A549 (cell line): Measurements from ENCODE around the gene CFAP126. TPM values are rescaled to one million over a fixed set of nuclear protein-coding genes. Genes with fewer than 3 reads are reported as not detected.
A peak's percentile ranks its signal among the peaks of the same experiment; 100 is the strongest.

Source experiments
- ATAC-seq, 2 experiments: fragments of 200-7000 bp in 1 of 2; fragments of >200 bp in 1 of 2; cut with Nextera tagmentation in 1 of 2; cut with Tn5 transposase in 1 of 2; 3 replicates each; pipeline versions ENCODE4 v1.8.0 to v1.9.1; 2018 to 2020; ENCODE audit warnings: mild to moderate bottlenecking in 1 of 2, moderate library complexity in 1 of 2
- CTCF ChIA-PET: fragments of 300-600 bp; sonication (Branson Sonifier 250); formaldehyde crosslinking; extraction: SDS; loops from one replicate; lab custom pipeline; 2021; ENCODE audit warnings: antibody characterized with exemption, inconsistent platforms; lab: Yijun Ruan, JAX
- POLR2A ChIA-PET: fragments of 350-600 bp; formaldehyde crosslinking; extraction: SDS; loops from one replicate; lab custom pipeline; 2021; ENCODE audit warnings: antibody characterized with exemption, inconsistent platforms; lab: Yijun Ruan, JAX
- DNase-seq, 2 experiments: peaks; one replicate each; pipeline versions ENCODE4 v3.0.0 to v3.0.0-alpha.2; 2011 to 2016; ENCODE audit warnings: low read depth in 1 of 2, low spot score in 1 of 2
- FAIRE-seq: peaks from 2 replicates; lab custom pipeline; 2011; peaks lifted over from hg19 to GRCh38; lab: Jason Lieb, UNC
- H3K27ac ChIP-seq, 2 experiments: fragments of >200 bp; sonication (Bioruptor Twin); formaldehyde crosslinking; 3 replicates each; pipeline ENCODE4 v1.5.1; 2016 to 2017
- H3K4me1 ChIP-seq: fragments of >200 bp; sonication (Bioruptor Twin); formaldehyde crosslinking; 3 replicates; pipeline ENCODE4 v1.6.1; 2016
- H3K4me2 ChIP-seq: fragments of >200 bp; sonication (Bioruptor Twin); formaldehyde crosslinking; 3 replicates; pipeline ENCODE4 v1.6.1; 2016
- H3K4me3 ChIP-seq: fragments of >200 bp; sonication (Bioruptor Twin); formaldehyde crosslinking; 3 replicates; pipeline ENCODE4 v1.5.1; 2016
- H3K9me3 ChIP-seq: fragments of >200 bp; sonication (Bioruptor Twin); formaldehyde crosslinking; 3 replicates; pipeline ENCODE4 v1.6.1; 2016
- BHLHE40 ChIP-seq: IDR thresholded peaks from 2 replicates; pipeline ENCODE4 v1.6.1; 2012; ENCODE audit warnings: low read depth, low read length, inconsistent platforms
- CEBPB ChIP-seq, 2 experiments: fragments of >200 bp in 1 of 2; sonication (Bioruptor Twin) in 1 of 2; formaldehyde crosslinking in 1 of 2; IDR thresholded peaks; 2 replicates each; pipeline ENCODE4 v1.6.1; 2012 to 2016
- ESRRA ChIP-seq: fragments of 150-350 bp; IDR thresholded peaks from 2 replicates; pipeline ENCODE4 v1.6.1; 2014; ENCODE audit warnings: mild to moderate bottlenecking, low read length, borderline replicate concordance
- FOSL2 ChIP-seq, 2 experiments: fragments of 450-650 bp in 1 of 2; fragments of >200 bp in 1 of 2; sonication (Bioruptor Twin) in 1 of 2; formaldehyde crosslinking; IDR thresholded peaks; 2 replicates each; pipeline versions ENCODE4 v1.5.0 to v1.6.1; 2016 to 2020; ENCODE audit warnings: mild to moderate bottlenecking in 1 of 2, moderate library complexity in 1 of 2
- HDAC2 ChIP-seq: fragments of 200-600 bp; sonication (generic); IDR thresholded peaks from 2 replicates; pipeline ENCODE4 v1.6.1; 2016
- JUNB ChIP-seq: fragments of >200 bp; sonication (Bioruptor Twin); formaldehyde crosslinking; IDR thresholded peaks from 2 replicates; pipeline ENCODE4 v1.6.1; 2016
- KDM5A ChIP-seq: fragments of 200-600 bp; sonication (generic); IDR thresholded peaks from 2 replicates; pipeline ENCODE4 v1.6.1; 2016; ENCODE audit warnings: antibody characterized with exemption, mild to moderate bottlenecking
- MAZ ChIP-seq: fragments of 150-350 bp; IDR thresholded peaks from 2 replicates; pipeline ENCODE4 v1.6.1; 2014; ENCODE audit warnings: antibody characterized with exemption, low read depth, low read length, borderline replicate concordance
- POLR2A ChIP-seq: IDR thresholded peaks from 2 replicates; pipeline ENCODE4 v1.6.1; 2012; ENCODE audit warnings: mild to moderate bottlenecking, low read length
- RAD21 ChIP-seq, 2 experiments: fragments of >200 bp in 1 of 2; sonication (Bioruptor Twin) in 1 of 2; formaldehyde crosslinking in 1 of 2; IDR thresholded peaks in 1 of 2; conservative IDR thresholded peaks in 1 of 2; 2 replicates in 1 of 2; 3 replicates in 1 of 2; pipeline ENCODE4 v1.6.1; 2012 to 2018; ENCODE audit warnings: inconsistent platforms in 1 of 2
- RARB ChIP-seq: fragments of 250-450 bp; sonication (Bioruptor Pico); IDR thresholded peaks from 2 replicates; pipeline ENCODE4 v1.8.0; 2021; ENCODE audit warnings: mild to moderate bottlenecking, moderate library complexity
- SMC3 ChIP-seq: fragments of >200 bp; sonication (Bioruptor Twin); formaldehyde crosslinking; IDR thresholded peaks from 3 replicates; pipeline ENCODE4 v1.6.1; 2018; ENCODE audit warnings: inconsistent platforms
- SREBF2 ChIP-seq: fragments of 450-650 bp; IDR thresholded peaks from 2 replicates; pipeline ENCODE4 v1.6.1; 2014; ENCODE audit warnings: mild to moderate bottlenecking, moderate library complexity
- TFCP2L1 ChIP-seq: fragments of 250-450 bp; sonication (Bioruptor Pico); IDR thresholded peaks from 2 replicates; pipeline ENCODE4 v1.5.0; 2021; ENCODE audit warnings: mild to moderate bottlenecking
- WGBS: methylation state at CpG from one replicate; pipeline ENCODE4 v1.1.6; 2017; ENCODE audit errors: missing lambda C conversion rate; 5-methylcytosine and 5-hydroxymethylcytosine counted together
- polyA plus RNA-seq, 4 experiments: library from polyadenylated mRNA; depleted of rRNA in 3 of 4; stranded (reverse); fragments of >200 nt; fragmentation: RNase III in 1 of 4; extraction: RNeasy Plus Mini Kit Qiagen cat#74134 plus additional on column Dnase treatment in 1 of 4; gene quantifications; 2 replicates in 3 of 4; 3 replicates in 1 of 4; pipeline ENCODE4 v1.2.3, GENCODE V29; 2011 to 2017
- TF ChIP-seq, protein P1 (sequence below): fragments of >200 bp; sonication (Bioruptor Twin); formaldehyde crosslinking; IDR thresholded peaks from 2 replicates; pipeline ENCODE4 v1.6.1; 2016
- TF ChIP-seq, protein P2 (sequence below): fragments of >200 bp; sonication (Bioruptor Twin); formaldehyde crosslinking; IDR thresholded peaks from 3 replicates; pipeline ENCODE4 v1.5.1; 2016
- TF ChIP-seq, protein P3 (sequence below): IDR thresholded peaks from 2 replicates; pipeline ENCODE4 v1.6.1; 2012; ENCODE audit warnings: low read depth, borderline replicate concordance
- TF ChIP-seq, protein P4 (sequence below): fragments of 250-450 bp; sonication (Bioruptor Pico); IDR thresholded peaks from 2 replicates; pipeline ENCODE4 v1.5.0; 2020; ENCODE audit warnings: low read depth, mild to moderate bottlenecking, moderate library complexity
- TF ChIP-seq, protein P5 (sequence below): fragments of 450-650 bp; IDR thresholded peaks from 2 replicates; pipeline ENCODE4 v1.6.1; 2014; ENCODE audit warnings: antibody characterized with exemption
- TF ChIP-seq, protein P6 (sequence below): IDR thresholded peaks from 2 replicates; pipeline ENCODE4 v1.6.1; 2012

CFAP126 gene
- polyA plus RNA-seq, 2 of the 4 experiments (the other 2 are of a cell fraction) = not detected

DNA sequence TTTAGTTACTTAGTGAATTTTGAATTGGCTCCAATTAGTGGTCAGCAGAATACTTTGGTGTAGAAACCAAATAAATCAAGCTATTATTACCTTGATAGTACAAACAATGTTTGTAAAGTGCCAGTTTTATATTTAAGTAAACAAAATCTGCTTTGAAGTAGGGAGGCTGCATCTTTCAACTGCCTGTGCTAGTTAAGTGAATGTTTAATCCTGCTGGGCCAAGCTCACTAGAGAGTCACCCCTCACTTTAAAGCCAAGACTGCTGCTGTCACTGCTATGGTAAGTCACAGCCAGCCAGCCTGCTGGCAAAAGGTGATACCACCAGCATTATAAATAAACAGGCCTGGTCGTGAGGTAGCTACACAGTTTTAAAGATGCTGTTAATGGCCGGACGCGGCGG lies 10.3 kb upstream of the CFAP126 start (continued):
- no peak for TF ChIP-seq MAZ
- TF ChIP-seq ESRRA = no peak
- TF ChIP-seq CEBPB (IDR thresholded peaks at IDR 0.05) = no peak
- TF ChIP-seq, protein P1, sequence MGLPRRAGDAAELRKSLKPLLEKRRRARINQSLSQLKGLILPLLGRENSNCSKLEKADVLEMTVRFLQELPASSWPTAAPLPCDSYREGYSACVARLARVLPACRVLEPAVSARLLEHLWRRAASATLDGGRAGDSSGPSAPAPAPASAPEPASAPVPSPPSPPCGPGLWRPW = no peak

DNA sequence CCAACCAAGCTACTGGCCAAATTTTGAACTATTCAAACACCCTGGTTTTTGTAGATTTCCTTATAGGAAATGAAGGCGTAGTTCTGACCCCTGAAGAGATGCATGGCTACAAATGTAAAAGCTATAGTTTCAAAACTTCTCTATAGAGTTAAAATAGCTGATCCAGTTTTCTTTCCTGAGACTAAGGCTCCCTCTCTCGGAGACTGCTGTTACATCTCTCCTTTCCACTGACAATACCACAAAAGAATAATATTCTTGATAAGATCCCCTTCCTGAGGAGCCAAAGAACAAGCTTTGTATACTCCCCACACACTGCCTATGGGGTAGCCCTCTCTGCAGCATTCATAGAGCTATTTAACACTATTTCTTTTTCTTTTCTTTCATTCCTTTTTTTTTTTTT lies 6.7 kb upstream of the CFAP126 start:
- peaks cover 9% of the 10 kb centered on the region; the same call in 2 of the 3 replicates for H3K4me1 ChIP-seq
- no peak overlapping the region for H3K27ac ChIP-seq
- ATAC-seq = peak; percentile 66 to 85; a peak in 5 of 6 replicates
- CTCF ChIA-PET = interaction anchor here (0.7 to 9.3 kb wide), 26 partner anchors 8 to 253 kb away, joined by 3 to 73 read pairs (median 4); partner anchors contain the start of genes APOA2, NDUFS2, NR1I3 and SDHC
- 48% methylated on average over 2 of the region's 2 CpGs for WGBS
- peak; percentile 23 to 29 for DNase-seq
- no peak overlapping the region for H3K4me2 ChIP-seq
- FAIRE-seq = no peak
- TF ChIP-seq, protein P2, sequence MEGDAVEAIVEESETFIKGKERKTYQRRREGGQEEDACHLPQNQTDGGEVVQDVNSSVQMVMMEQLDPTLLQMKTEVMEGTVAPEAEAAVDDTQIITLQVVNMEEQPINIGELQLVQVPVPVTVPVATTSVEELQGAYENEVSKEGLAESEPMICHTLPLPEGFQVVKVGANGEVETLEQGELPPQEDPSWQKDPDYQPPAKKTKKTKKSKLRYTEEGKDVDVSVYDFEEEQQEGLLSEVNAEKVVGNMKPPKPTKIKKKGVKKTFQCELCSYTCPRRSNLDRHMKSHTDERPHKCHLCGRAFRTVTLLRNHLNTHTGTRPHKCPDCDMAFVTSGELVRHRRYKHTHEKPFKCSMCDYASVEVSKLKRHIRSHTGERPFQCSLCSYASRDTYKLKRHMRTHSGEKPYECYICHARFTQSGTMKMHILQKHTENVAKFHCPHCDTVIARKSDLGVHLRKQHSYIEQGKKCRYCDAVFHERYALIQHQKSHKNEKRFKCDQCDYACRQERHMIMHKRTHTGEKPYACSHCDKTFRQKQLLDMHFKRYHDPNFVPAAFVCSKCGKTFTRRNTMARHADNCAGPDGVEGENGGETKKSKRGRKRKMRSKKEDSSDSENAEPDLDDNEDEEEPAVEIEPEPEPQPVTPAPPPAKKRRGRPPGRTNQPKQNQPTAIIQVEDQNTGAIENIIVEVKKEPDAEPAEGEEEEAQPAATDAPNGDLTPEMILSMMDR = peak; percentile 35; the same call in 2 of the 3 replicates
- no peak for TF ChIP-seq KDM5A
- peak; percentile 59 to 69; a peak in 4 of 5 replicates for TF ChIP-seq RAD21 (conservative IDR thresholded peaks at IDR 0.05 in 1 of 2, IDR thresholded peaks at IDR 0.05 in 1 of 2)
- TF ChIP-seq, protein P3, sequence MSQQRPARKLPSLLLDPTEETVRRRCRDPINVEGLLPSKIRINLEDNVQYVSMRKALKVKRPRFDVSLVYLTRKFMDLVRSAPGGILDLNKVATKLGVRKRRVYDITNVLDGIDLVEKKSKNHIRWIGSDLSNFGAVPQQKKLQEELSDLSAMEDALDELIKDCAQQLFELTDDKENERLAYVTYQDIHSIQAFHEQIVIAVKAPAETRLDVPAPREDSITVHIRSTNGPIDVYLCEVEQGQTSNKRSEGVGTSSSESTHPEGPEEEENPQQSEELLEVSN = no peak
- TF ChIP-seq SMC3 = 0 out of 3 replicates have a peak, but pooled peaks have one; percentile 23
- TF ChIP-seq, protein P4, sequence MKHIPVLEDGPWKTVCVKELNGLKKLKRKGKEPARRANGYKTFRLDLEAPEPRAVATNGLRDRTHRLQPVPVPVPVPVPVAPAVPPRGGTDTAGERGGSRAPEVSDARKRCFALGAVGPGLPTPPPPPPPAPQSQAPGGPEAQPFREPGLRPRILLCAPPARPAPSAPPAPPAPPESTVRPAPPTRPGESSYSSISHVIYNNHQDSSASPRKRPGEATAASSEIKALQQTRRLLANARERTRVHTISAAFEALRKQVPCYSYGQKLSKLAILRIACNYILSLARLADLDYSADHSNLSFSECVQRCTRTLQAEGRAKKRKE (CRISPR knock-in tag) = no peak
- TF ChIP-seq JUNB = no peak
- TF ChIP-seq, protein P5, sequence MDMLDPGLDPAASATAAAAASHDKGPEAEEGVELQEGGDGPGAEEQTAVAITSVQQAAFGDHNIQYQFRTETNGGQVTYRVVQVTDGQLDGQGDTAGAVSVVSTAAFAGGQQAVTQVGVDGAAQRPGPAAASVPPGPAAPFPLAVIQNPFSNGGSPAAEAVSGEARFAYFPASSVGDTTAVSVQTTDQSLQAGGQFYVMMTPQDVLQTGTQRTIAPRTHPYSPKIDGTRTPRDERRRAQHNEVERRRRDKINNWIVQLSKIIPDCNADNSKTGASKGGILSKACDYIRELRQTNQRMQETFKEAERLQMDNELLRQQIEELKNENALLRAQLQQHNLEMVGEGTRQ = no peak
- TF ChIP-seq SREBF2 = no peak
- TF ChIP-seq, protein P6, sequence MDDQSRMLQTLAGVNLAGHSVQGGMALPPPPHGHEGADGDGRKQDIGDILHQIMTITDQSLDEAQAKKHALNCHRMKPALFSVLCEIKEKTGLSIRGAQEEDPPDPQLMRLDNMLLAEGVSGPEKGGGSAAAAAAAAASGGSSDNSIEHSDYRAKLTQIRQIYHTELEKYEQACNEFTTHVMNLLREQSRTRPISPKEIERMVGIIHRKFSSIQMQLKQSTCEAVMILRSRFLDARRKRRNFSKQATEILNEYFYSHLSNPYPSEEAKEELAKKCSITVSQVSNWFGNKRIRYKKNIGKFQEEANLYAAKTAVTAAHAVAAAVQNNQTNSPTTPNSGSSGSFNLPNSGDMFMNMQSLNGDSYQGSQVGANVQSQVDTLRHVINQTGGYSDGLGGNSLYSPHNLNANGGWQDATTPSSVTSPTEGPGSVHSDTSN = no peak
- TF ChIP-seq ESRRA = no peak
- no peak for TF ChIP-seq POLR2A
- H3K9me3 ChIP-seq = no peaks in the 10 kb centered on the region
- H3K4me3 ChIP-seq = no peak overlapping the region
- POLR2A ChIA-PET = interaction anchor here (0.8 to 1.0 kb wide), 2 partner anchors 16 to 149 kb away, joined by 3 to 6 read pairs; partner anchors contain the start of gene TOMM40L

DNA sequence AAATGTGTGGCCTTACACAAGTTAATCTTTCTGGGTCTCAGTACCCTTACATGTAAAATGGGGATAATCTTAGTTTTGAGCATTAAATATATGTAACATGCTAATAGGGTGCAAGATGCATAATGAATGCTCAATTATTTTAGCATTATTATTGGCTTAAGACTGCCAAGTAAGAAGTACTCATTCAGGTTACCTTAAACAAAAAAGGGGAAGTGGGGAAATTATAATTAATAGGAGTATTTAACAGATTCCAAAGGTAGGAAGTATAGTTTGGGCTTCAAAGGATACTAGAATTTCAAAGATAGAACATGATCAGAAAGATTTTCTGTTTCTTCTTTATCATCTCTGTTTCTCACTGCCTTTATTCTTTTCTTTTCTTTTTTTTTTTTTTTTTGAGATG lies 5.8 kb upstream of the CFAP126 start:
- DNase-seq (no peak), FAIRE-seq (no peak), ATAC-seq (no peak)
- H3K4me3 ChIP-seq = no peak overlapping the region
- peaks cover 9% of the 10 kb centered on the region; the same call in 2 of the 3 replicates for H3K4me1 ChIP-seq
- no peak overlapping the region for H3K27ac ChIP-seq
- no peaks in the 10 kb centered on the region for H3K9me3 ChIP-seq
- TF ChIP-seq MAZ = no peak
- TF ChIP-seq CEBPB (IDR thresholded peaks at IDR 0.05) = no peak
- TF ChIP-seq, protein P1 = no peak
- no peak for TF ChIP-seq TFCP2L1 (CRISPR knock-in tag)
- TF ChIP-seq FOSL2 (IDR thresholded peaks at IDR 0.05) = no peak
- TF ChIP-seq FOSL2 (CRISPR knock-in tag; IDR thresholded peaks at IDR 0.05) = no peak
- no peak for TF ChIP-seq BHLHE40
- TF ChIP-seq ESRRA = no peak
- no peak for TF ChIP-seq HDAC2
- no peak for TF ChIP-seq RARB
- no peak for TF ChIP-seq POLR2A
- ChIA-PET POLR2A (no interaction called here), CTCF (interaction anchor here (1.7 to 9.3 kb wide), 7 partner anchors 9 to 181 kb away, joined by 5 to 73 read pairs (median 19); partner anchors contain the start of genes APOA2, NDUFS2 and TOMM40L)
- H3K4me2 ChIP-seq = no peak overlapping the region
